AG09309 (cell line): ENCODE results near the gene WDR88.

ENCODE experiments used
- DNase-seq: peaks from one replicate; pipeline ENCODE4 v3.0.0-alpha.2; 2010; ENCODE audit warnings: low read depth
- H3K4me3 ChIP-seq: 2 replicates; pipeline ENCODE4 v1.5.1; 2011; ENCODE audit warnings: mild to moderate bottlenecking, low read depth, low read length, moderate library complexity; ENCODE audit not compliant: control insufficient read depth
- CTCF ChIP-seq: IDR thresholded peaks from 2 replicates; pipeline ENCODE4 v1.5.1; 2011; ENCODE audit warnings: mild to moderate bottlenecking, low read depth, low read length, inconsistent platforms; ENCODE audit not compliant: insufficient read depth, control insufficient read depth; ENCODE audit errors: missing control alignments

WDR88 gene

GRCh38 chr19:33201886-33202545 lies 70.1 kb downstream of the WDR88 start:
- DNase-seq: no peak
- no peak overlapping the region for H3K4me3 ChIP-seq
- TF ChIP-seq CTCF: no peak

GRCh38 chr19:33202546-33203507 lies 70.9 kb downstream of the WDR88 start:
- no peak overlapping the region for H3K4me3 ChIP-seq
- no peak for TF ChIP-seq CTCF
- DNase-seq: no peak

GRCh38 chr19:33203529-33203928 lies 71.6 kb downstream of the WDR88 start:
- no peak for TF ChIP-seq CTCF
- H3K4me3 ChIP-seq: no peak overlapping the region
- no peak for DNase-seq

GRCh38 chr19:33204136-33204973 lies 72.4 kb downstream of the WDR88 start:
- no peak overlapping the region for H3K4me3 ChIP-seq
- DNase-seq: no peak
- no peak for TF ChIP-seq CTCF

GRCh38 chr19:33205110-33205509 lies 73.2 kb downstream of the WDR88 start:
- no peak for TF ChIP-seq CTCF
- no peak overlapping the region for H3K4me3 ChIP-seq
- DNase-seq: no peak
